Uterus (tissue), 2 donors: ENCODE measurements around the gene PBXIP1.

Experiments
- POLR2A ChIP-seq, 2 donors: fragments of 450-650 bp; IDR thresholded peaks; one replicate each; pipeline ENCODE4 v1.6.1; 2016; ENCODE audit warnings: antibody characterized with exemption in 2 of 2, mild to moderate bottlenecking in 1 of 2, moderate library complexity in 1 of 2
- TF ChIP-seq, protein P1 (sequence below), 4 experiments: fragments of 200-600 bp in 2 of 4; fragments of 450-650 bp in 2 of 4; sonication (generic) in 2 of 4; IDR thresholded peaks; one replicate each; pipeline ENCODE4 v1.5.1; 2016 to 2019; ENCODE audit warnings: antibody characterized with exemption in 4 of 4, mild to moderate bottlenecking in 2 of 4, moderate library complexity in 1 of 4

DNA sequence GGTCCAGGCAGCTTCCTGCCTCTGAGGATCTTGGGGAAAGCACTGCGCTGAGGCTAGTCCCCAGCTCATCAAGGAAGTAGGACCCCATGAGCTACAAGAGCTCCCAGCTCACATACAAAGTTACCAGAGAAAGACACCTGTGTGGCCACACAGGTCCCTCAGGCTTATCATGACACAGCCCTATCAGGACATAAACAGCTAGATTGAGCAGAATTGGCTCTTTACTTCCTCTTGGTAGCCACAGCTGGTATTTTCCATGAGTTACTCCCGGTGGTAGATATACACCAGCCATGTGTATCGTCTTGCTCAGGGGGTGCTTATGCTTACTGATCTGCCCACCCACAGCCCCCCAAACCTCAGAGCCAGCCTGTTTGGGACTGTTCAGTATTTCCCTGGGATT lies 38.7 kb upstream of the PBXIP1 start:
- TF ChIP-seq POLR2A (IDR thresholded peaks at IDR 0.05) = no peak
- TF ChIP-seq, protein P1, sequence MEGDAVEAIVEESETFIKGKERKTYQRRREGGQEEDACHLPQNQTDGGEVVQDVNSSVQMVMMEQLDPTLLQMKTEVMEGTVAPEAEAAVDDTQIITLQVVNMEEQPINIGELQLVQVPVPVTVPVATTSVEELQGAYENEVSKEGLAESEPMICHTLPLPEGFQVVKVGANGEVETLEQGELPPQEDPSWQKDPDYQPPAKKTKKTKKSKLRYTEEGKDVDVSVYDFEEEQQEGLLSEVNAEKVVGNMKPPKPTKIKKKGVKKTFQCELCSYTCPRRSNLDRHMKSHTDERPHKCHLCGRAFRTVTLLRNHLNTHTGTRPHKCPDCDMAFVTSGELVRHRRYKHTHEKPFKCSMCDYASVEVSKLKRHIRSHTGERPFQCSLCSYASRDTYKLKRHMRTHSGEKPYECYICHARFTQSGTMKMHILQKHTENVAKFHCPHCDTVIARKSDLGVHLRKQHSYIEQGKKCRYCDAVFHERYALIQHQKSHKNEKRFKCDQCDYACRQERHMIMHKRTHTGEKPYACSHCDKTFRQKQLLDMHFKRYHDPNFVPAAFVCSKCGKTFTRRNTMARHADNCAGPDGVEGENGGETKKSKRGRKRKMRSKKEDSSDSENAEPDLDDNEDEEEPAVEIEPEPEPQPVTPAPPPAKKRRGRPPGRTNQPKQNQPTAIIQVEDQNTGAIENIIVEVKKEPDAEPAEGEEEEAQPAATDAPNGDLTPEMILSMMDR (IDR thresholded peaks at IDR 0.05) = no peak
